GM12874 (cell line): ENCODE data around the gene ZMAT5.

Source experiments
- TF ChIP-seq, protein P1 (sequence below): IDR thresholded peaks from 2 replicates; pipeline ENCODE4 v1.5.1; 2011; ENCODE audit warnings: low read depth, mild to moderate bottlenecking, control low read depth, low read length, moderate library complexity; ENCODE audit not compliant: insufficient read depth

The ZMAT5 gene

DNA sequence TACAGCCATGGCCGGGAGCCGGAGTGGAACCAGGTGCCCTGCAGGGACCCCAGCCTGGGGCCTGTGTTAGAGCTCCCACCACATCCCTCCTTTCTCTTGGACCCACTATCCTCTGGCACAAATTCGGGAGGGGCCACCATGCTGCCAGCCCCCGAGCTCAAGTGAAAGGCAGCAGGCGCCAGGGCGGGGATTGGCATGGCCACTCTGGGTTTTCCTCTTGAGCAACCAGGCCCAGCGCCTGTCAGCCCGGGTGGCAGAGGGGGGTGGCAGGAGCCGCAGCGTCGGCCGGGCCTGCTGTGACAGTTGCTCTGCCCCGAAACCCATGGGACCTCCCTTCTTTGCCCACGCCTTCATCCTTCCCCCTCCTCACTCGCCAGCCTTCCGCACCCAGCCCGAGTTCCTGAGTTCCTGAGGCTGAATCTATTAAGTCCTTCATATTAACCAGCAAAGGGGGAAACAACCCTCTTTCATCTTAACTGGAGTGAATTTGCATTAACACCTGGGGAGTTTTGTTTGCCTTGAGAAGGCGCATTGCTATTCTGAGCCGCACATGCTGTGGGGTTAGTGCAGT lies 63.8 kb downstream of the ZMAT5 start:
- TF ChIP-seq, protein P1, sequence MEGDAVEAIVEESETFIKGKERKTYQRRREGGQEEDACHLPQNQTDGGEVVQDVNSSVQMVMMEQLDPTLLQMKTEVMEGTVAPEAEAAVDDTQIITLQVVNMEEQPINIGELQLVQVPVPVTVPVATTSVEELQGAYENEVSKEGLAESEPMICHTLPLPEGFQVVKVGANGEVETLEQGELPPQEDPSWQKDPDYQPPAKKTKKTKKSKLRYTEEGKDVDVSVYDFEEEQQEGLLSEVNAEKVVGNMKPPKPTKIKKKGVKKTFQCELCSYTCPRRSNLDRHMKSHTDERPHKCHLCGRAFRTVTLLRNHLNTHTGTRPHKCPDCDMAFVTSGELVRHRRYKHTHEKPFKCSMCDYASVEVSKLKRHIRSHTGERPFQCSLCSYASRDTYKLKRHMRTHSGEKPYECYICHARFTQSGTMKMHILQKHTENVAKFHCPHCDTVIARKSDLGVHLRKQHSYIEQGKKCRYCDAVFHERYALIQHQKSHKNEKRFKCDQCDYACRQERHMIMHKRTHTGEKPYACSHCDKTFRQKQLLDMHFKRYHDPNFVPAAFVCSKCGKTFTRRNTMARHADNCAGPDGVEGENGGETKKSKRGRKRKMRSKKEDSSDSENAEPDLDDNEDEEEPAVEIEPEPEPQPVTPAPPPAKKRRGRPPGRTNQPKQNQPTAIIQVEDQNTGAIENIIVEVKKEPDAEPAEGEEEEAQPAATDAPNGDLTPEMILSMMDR = no peak

DNA sequence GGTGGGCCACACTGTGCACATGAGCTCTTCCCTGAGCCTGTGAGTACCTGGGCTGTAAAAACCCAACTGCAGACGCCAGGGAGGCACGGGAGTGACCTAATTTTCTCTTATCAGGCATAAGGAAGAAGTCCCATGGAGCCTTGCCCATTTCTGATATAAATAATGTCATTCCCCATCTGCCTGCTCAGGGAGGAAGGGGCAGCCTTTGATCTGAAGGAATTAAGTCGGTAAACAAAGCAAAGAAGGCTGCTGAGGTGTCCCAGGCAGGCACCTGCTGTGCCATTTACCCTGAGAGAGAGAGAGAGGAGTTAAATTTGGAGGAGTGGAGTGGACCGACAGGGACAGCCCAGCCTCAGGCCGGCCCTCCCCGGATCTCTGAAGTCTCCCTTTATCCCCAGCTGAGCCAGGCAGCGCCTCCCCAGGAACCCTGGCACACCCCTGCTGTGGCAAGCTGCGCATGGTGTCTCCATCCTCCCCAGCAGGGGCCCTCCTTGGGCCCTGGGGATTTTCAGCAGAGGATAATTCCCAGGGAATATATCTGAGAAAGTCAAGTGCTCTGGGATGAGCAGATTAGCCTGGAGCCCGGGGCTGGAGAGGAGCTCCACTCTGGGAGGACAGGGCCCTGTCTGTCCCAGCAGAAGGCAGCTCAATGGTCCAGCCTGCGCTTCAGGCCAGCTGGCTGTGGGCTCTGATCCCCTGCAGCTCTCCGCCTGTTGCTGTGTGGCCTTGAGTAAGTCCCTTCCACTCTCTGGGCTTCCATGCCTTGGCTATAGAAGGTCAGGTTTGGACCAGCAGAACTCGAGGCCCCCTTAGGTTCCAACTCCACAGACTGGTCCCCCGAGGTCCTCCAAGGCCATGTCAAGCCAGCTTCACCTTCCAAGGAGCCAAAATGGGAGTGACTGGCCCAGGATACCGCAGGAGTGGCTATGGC lies 64.5 kb downstream of the ZMAT5 start:
- TF ChIP-seq, protein P1 = no peak

DNA sequence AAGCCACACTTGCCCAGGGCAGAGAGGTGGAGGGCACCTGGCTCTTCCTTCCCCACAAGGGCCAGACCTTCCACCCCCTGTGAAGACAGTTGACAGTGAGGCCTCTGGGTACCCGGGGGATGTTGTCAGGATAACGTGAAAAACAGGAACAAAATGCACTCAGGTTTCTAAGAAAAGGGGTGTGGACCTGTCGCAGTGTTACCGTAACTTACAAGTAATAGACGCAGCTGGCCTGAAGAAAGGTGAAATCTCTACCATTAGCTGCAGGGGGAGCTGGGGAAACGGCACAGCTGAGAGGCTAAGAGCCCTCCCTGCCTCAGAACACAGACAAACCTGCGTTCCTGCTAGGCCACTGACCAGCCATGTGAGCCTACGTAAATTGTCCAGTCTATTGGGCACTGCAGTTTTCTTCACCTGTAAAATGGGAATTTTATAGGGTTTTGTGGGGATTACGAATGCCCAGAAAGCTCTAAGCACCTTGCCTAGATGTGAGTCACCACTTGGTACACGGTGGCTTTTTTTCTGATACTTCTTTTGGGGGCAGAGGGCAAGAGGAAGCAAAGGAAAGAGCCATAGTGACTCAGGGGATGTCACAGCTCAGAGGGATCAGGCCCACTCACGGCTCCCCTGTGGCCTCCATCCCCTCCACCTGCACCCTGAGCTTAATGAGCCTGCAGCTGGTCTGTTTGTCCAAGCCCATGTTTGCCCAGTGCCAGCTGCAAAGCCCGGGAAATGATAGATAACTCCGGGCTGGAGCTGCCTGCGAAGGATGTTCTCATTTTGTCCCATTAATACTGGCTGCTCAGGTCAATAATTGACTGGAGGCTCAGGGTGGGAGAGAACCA lies 65.4 kb downstream of the ZMAT5 start:
- TF ChIP-seq, protein P1 = peak; percentile 33; the same call in 1 of the 2 replicates

DNA sequence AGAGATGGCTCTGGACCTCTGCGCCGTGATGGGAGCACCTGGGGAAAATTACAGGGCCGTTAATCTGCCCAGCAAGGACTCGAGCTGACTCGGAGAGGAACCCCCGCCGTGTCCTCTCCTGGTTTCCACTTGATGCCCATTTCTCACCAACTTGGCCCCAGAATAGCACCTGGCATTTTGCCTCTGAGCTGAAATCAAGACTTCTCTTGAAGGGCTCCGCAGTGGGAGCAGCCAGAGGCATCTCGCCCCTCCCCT lies 66.0 kb downstream of the ZMAT5 start:
- TF ChIP-seq, protein P1 = no peak

DNA sequence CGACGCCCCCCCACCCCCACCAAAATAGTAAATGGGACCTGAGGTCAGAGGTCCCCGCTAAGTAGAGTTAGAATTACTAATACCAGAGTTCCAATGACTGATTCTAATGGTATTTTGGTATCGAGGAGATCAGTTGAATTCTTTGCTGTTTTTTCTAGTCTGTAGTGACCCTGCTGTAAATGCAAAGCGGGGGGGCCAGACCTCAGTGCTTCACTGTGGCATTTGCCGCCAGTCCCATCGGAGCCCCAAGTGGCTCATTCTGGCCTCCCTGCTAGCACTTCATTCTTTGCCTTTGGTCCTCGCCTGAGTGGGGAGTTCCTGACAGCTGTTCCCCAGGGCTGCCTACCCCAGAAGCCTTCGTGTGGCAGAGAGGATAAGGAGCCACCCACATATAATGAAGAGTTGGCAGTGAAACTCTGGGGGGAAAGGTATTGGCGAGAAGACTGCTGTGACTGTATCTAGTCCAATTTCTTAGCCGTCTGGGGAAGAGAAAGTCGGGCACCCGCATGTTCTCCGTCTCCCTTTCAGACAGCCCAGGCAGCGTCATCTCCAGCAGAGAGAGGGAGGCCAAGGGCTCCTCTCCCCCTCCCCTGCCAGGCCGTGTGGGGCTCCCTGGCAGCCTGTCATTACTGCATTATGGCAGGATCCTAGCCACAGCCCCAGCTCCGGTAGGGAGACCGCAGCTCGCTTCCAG lies 66.5 kb downstream of the ZMAT5 start:
- TF ChIP-seq, protein P1 = no peak

DNA sequence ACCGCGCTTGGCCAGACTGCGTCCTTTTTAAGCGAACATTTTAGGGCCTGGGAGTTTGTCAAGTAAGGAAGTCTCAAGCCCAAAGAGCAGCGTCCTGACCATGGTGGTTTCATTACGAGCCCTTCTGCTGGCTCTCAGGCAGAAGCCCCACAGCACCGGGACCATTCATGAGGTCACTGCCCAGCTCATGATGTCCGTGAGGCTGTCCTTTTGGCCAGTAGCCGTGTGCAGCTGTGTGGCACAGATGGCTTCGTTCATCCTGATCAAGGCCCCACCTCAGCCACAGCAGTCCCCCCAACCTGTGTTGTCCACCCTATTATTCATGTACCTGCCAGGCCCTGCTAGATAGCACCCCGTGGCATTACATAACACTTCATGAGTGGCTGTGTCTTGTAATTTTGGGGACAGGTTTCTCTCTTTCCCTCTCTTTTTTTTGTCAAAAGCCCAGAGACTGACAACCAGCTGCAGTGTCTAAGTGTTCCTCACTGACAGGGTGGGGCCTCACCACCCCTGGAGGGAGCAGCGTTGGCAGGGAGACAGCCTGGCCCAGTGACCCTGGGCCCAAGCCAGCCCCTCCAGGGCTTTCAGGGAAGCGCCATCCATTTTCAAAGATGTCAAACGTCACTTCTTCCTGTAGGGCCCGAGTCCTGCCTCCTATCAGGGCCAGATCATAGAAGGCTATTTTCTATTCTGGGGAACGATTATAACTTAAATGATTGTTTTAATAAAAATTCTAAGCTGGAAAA lies 68.8 kb downstream of the ZMAT5 start:
- TF ChIP-seq, protein P1 = no peak
